Ramos (cell line): Measurements from ENCODE around the gene TWF2.

Experiments
- in situ Hi-C: fragments of 300-500 bp; cut with MboI; formaldehyde crosslinking; loops from one replicate; pipeline ENCODE4 v1.14.3; 2022; ENCODE audit warnings: low sequenced_read_pairs; ENCODE audit not compliant: unreplicated experiment

TWF2 gene

GRCh38 chr3:52211268-52211891 is 27.6 kb downstream of the TWF2 start:
- in situ Hi-C loops, result no loop called here

GRCh38 chr3:52210550-52211046 is 28.4 kb downstream of the TWF2 start:
- in situ Hi-C loops, result no loop called here

- in situ Hi-C loops, result no loop called here
These were observed 28.9 kb downstream of the TWF2 start for GRCh38 chr3:52210037-52210436.

- in situ Hi-C loops, result no loop called here
These were observed 30.4 kb downstream of the TWF2 start for GRCh38 chr3:52208556-52208955.

GRCh38 chr3:52205727-52206372 is 33.1 kb downstream of the TWF2 start:
- in situ Hi-C loops, result no loop called here

- in situ Hi-C loops, result no loop called here
These were observed 34.5 kb downstream of the TWF2 start for GRCh38 chr3:52204337-52205073.

- in situ Hi-C loops, result no loop called here
These were observed 35.3 kb downstream of the TWF2 start for GRCh38 chr3:52203701-52204100.

- in situ Hi-C loops, result no loop called here
These were observed 36.4 kb downstream of the TWF2 start for GRCh38 chr3:52202384-52203077.

GRCh38 chr3:52200981-52201679 is 37.8 kb downstream of the TWF2 start:
- in situ Hi-C loops, result no loop called here

GRCh38 chr3:52198643-52199608 is 40.0 kb downstream of the TWF2 start:
- in situ Hi-C loops, result no loop called here

GRCh38 chr3:52197842-52198625 is 40.9 kb downstream of the TWF2 start, which contains the start of gene ALAS1:
Gene ALAS1 (plus strand): TSS chr3:52198160. CDS start chr3:52199242, 1,082 bp downstream.
- in situ Hi-C loops, result no loop called here

GRCh38 chr3:52197499-52197841 is 41.5 kb downstream of the TWF2 start:
- in situ Hi-C loops, result no loop called here

- in situ Hi-C loops, result no loop called here
These were observed 42.0 kb downstream of the TWF2 start for GRCh38 chr3:52196977-52197376.

- in situ Hi-C loops, result no loop called here
These were observed 43.1 kb downstream of the TWF2 start for GRCh38 chr3:52195823-52196331.

GRCh38 chr3:52195291-52195597 is 43.7 kb downstream of the TWF2 start:
- in situ Hi-C loops, result no loop called here

- in situ Hi-C loops, result no loop called here
These were observed 44.3 kb downstream of the TWF2 start for GRCh38 chr3:52194485-52195290.

GRCh38 chr3:52193065-52193464 is 45.9 kb downstream of the TWF2 start:
- in situ Hi-C loops, result no loop called here
